AML-193 (cell line): ENCODE data around the gene MBP.

Experiments used
- DNase-seq, 2 experiments: peaks; one replicate each; lab custom pipeline; 2025; lab: John Stamatoyannopoulos, UW

MBP gene

GRCh38 chr18:77047803-77048419 lies 84.7 kb downstream of the MBP start:
- no peak for DNase-seq

GRCh38 chr18:77046994-77047393 lies 85.6 kb downstream of the MBP start:
- no peak for DNase-seq

GRCh38 chr18:77046409-77046808 lies 86.2 kb downstream of the MBP start:
- DNase-seq, result no peak

GRCh38 chr18:77045677-77046076 lies 86.9 kb downstream of the MBP start:
- DNase-seq, result no peak

GRCh38 chr18:77044866-77045664 lies 87.5 kb downstream of the MBP start:
- DNase-seq, result no peak

- DNase-seq, result no peak
These were observed 88.9 kb downstream of the MBP start for GRCh38 chr18:77043541-77044280.

- no peak for DNase-seq
These were observed 90.0 kb downstream of the MBP start for GRCh38 chr18:77042583-77042982.

GRCh38 chr18:77039196-77040130 lies 93.1 kb downstream of the MBP start:
- DNase-seq, result no peak

- DNase-seq, result no peak
These were observed 94.3 kb downstream of the MBP start for GRCh38 chr18:77038182-77038858.

GRCh38 chr18:77037567-77037966 lies 95.0 kb downstream of the MBP start:
- no peak for DNase-seq

GRCh38 chr18:77035380-77036187 lies 97.0 kb downstream of the MBP start:
- no peak for DNase-seq

- DNase-seq, result no peak
These were observed 99.0 kb downstream of the MBP start for GRCh38 chr18:77033575-77033974.

GRCh38 chr18:77032181-77032701 lies 100.3 kb downstream of the MBP start:
- DNase-seq, result no peak

GRCh38 chr18:77031662-77032061 lies 100.9 kb downstream of the MBP start:
- no peak for DNase-seq

GRCh38 chr18:77030201-77030600 lies 102.4 kb downstream of the MBP start:
- no peak for DNase-seq

- DNase-seq, result no peak
These were observed 106.7 kb downstream of the MBP start for GRCh38 chr18:77025831-77026363.

GRCh38 chr18:77025123-77025522 lies 107.5 kb downstream of the MBP start:
- DNase-seq, result no peak

GRCh38 chr18:77024476-77024875 lies 108.1 kb downstream of the MBP start:
- no peak for DNase-seq

- DNase-seq, result no peak
These were observed 109.3 kb downstream of the MBP start for GRCh38 chr18:77023102-77023782.
